Kidney tubule cell (primary cell): ENCODE data around the gene SPATA16.
A peak's percentile ranks its signal among the peaks of the same experiment; 100 is the strongest.
"Not testable (repeated sequence)": the region's sequence is repeated elsewhere in the genome, so short reads cannot be mapped to it uniquely, and the experiment has no call there.

ENCODE experiments used
- DNase-seq: peaks from one replicate; pipeline ENCODE4 v3.0.0-alpha.2; 2018; ENCODE audit warnings: low spot score

SPATA16 gene

DNA sequence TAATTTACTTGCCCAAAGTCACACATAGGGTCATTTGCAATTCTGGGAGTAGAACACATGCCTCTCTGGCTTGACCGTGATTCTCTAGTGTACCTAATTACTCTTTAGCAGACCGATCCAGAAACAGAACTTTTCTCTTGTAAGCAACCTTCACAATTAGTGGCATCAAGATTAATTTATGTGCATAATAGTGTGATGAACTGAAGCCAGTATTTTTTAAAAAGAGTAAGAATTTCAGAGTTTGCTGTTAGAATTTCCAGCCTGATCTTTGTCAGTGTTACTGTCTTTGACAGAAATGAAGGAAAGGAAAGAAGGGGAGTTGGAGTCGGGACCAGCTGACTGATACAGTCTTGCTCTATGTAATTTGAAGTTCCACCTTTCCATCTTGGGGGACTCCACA lies 137.1 kb downstream of the SPATA16 start:
- DNase-seq = no peak

DNA sequence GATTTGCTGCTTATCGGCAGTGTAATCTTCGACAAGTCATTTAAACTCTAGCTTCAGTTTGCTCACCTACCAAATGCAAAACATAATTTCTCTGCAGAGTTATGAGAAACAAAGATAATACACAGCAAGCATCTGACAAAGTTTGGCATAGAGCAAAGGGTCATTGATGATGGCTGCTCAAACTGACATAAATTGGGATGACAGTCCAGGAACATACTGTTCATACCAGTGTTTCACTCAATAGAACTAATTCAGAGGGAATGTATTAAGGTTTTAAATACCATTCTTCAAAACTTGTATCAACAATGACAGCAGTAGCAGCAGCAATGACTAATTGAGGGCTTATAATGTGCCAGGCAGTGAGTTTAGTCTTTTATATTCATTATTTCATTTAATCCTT lies 137.6 kb downstream of the SPATA16 start:
- no peak for DNase-seq

DNA sequence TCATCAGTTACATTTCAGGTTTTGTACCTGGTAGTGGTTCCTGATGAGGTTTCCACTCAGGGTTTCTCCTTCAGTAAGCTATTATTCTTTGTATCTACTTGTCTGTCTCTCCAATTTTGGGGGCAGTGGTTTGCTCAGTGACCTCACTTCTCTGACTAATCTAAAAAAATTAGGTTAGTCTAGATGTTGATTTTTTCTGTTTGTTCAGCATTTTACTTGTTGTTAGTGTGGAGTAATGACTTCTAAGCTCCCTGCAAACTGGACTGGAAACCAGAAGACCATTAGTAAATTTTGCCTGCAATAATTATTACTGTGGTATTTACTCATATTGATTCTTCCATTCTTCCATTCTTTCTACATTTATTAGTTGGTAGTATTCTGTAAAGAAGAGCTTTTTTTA lies 139.4 kb downstream of the SPATA16 start:
- no peak for DNase-seq

DNA sequence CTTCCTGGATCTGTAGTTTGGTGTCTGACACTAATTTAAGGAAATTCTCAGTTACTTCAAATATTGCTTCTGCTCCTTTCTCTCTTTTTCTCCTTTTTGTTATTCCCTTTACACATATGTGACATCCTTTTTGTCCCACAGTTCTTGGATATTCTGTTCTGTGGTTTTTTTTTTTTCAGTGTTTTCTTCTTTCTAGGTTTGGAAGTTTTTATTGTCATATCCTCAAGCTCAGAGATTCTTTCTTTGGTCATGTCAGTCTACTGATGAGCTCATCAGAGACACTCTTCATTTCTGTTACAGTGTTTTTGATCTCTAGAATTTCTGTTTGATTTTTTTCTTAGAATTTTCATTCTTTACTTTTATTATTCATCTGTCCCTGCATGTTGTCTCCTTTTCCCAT lies 140.5 kb downstream of the SPATA16 start:
- DNase-seq = no peak

DNA sequence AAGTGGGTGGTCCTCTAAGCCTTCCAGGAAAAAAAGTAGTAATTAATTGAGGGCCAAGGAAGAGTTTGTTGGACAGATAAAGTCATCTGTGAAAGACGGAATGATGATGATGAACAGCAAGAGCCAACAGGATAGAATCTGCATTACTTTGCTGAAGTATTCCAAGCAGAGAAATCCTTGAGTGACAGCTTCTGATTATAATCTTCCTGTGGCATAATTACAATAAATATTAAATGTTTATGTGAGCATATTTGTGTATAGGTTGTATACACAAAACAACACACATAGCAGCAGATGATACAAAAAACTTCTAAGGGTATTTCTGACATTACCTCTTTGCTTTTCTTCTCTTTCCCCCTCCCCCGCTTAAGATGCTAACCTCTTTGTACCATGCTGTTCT lies 147.6 kb downstream of the SPATA16 start:
- DNase-seq = no peak

DNA sequence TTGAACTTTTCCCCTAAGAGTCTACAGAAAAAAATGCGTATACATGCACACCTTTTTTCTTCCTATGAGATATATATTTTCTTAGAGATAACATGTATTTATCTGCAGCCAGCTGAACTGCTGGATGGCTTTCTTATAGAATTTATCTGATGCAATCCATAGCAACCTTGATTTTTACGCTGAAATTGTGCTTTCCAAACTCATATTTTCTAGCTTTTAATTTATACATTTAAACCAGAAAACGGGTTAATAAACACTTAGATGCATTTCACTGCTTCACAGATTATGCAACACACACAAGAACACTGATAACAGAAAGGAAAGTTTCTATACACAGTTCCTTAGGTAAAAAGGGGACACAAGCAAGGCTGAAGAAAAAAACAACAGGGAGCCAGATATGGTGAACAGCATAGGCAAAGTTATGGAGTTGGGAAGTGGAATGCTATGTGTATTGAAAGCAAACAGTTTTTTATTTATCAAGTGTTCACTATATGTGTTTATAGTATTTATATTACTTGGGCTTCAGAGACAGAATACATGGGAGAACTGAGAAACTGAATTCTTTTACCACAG lies 149.5 kb downstream of the SPATA16 start:
- no peak for DNase-seq

DNA sequence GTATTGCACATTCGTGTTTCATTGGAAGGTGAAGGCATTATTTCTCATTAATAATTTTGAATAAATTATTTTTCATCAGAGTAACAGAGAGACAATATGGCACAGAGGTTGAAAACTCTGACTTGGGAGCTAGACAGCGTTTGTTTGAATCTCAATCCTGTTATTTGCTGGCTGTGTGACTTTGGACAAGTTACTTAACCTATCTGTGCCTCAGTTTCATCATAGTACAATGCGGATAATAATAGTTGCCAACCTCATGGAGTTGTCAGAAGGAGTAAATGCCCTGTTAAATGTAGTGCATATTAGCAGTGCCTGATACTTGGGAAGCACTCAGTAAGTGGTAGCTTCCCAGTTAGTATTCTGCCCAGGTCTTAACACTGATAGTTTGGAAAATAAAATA lies 151.7 kb downstream of the SPATA16 start:
- DNase-seq = no peak

DNA sequence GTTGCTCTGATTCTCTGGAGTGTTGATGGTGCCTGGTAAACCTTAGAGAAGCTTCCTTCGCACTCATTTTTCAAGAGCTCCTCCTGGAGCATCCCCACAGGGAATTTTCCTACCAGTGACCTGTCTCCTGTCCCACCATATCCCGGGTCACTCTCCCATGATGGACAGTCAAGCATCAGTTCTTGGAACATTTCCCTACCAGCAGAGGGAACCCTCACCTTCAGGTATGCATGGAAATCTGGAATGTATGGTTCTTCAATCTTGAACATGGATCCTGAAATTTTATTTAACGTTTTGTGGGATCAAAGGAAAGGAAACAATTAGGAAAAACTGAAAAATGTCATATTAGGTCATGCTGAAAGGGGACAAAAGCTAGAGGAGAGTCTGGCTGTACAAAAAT lies 153.8 kb downstream of the SPATA16 start:
- peak; percentile 22 for DNase-seq

DNA sequence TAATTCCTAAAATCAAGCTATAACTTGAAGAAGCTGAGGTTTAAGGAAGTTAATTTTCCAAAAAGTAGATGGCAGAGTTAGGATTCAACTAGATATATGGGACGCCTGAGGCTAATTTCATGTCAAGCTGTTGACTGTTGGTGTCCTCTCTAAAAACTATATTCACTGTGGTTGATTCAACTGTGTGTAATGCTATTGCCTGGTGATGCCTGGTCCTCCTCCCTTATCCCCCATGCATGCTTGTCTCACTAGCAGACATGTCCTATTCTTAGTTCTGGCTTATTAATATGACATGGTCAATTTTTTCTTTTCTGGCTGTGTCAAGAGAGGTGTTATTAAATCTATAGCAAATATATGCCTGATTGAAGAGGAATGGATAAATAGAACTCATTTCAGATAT lies 156.1 kb downstream of the SPATA16 start:
- DNase-seq = no peak

DNA sequence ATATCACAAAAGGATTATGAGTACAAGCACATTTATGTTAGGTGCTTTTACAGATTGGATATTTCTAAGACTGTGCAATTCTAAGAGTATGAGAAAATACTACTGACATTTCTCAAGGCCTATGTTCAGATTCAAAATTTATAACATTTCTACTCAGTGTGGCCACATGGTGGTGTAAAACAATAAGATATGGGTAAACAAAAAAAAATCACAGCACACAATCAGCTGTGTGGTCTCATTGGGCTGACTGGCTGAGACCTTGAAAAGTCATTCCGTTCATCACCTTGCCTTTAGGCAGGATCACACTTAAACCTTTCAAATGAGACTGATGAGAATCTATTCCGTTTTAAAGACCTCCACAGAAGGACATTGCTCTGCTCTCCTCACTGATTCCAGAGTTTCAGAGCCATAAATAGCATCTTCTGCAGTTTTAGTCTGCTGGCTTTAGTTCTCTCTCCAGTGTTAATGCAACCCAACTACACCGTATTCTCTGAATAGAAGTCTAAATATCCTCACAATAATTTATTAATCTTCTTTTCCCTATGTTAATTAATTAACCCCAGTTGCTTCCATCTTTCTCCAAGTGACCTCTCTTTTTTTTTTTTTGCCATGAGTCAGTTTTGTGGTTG lies 158.2 kb downstream of the SPATA16 start:
- DNase-seq = peak; percentile 2

DNA sequence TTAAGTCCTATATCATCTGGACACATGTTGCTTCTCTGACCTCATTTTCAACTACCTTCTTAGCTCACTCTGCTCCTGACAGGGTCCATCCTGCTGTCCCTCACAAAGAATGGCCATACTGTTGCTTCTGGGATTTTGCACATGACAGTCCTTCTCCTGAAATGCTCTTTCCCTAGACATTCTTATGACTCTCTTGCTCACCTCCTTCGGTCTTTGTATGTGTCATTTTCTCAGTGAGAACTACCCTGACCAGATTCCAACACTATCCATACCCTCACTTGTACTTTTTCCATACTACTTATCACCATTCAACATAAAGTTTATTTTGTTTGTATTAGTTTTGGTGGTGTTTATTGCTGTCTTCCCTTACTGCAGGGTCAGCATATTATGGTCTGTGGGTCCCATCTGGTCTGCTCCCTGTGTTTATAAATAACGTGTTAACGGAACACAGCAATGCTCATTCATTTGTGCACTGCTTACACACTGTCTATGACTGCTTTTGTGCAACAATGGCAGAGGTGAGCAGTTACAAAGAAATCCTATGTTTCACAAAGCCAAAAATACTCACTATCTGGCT lies 159.5 kb downstream of the SPATA16 start:
- DNase-seq = no peak

DNA sequence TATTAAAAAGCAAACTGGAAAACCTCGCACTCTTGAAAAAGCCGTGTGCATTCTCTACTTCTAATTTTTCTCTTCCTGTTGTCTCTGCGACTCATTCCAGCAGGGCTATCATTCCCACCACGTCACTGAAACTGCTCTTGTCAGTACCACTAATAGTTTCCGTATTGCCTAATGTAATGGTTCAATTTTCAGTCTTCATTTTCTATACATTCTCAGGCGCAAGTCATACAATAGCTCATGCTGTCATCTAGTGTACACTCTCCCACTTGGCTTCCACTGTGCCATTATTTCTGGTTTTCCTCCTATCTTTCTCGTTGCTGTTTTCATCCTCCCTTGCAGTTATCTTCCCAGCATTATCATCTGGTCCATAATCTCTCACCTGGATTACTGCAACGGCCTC lies 160.2 kb downstream of the SPATA16 start:
- no peak for DNase-seq

DNA sequence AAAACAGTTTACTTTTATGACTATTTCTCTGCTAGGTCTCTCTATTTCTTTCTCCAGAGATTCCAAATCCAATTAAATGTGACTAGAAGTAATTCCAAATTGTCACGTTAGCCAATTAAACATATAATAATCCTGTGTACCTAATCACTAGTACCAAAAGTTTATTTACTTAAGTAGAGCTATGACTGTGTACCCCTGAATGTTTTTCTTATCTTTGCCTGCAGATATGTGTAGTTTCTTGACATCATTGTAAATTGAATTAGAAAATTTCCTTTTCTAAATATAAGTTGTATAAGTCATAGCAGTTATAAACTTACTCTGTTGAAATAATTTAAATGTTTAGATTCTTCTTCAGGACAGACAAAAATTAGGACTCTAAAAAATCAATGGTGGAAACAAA lies 163.3 kb downstream of the SPATA16 start:
- DNase-seq = no peak

DNA sequence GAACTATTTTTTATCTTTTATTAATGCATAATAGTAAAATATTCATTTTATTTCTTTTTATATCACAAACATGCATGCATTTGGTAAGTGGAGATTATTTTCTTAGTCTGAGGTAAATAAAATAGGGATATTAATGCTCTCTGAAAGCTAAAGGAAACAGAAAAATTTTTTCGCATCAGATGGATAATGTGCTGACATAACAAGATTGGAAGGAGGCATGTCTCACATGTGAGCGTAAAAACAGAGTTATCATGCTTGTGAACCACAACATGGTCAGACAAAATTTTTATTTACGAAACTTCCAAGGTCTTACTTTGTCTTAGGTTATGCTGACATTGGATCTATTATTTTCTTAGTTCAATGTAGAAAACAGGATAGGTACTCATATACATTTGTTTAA lies 166.1 kb downstream of the SPATA16 start:
- DNase-seq = no peak

DNA sequence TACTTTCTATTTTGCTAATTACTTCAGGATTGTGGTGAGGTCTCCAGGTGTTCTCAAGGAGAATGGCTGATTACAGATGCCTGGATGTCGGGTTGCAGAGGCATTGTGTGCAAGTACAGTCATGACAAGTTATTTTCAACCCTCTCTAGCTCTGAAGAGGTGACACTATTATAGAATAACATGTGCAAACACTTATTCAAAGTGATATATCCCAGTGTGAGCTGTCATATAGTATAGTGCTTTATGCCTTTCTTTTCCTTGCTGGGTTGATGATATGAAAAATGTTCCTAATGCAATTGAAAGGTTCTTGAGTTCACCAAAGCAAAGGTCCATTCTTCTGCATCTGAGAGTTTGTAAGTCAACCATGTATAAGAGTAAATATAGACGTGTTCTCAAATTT lies 167.2 kb downstream of the SPATA16 start:
- no peak for DNase-seq

DNA sequence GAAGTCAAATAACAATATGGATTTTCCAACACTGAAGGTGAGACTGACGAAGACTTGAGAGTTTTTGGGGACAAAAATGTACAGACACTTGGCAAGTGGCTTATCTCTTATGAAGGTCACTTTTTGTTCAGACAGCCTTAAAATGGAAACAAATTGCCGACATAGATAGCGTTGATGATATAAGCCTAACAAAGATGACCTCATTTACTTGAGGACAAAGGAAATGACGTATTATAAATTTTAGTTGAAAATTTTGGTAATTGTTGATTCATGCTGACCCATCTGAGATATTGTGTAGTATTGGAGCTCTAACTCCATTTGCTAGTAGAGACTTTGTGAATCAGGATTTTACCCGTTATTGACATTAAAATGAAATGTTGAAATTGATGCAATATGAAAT lies 168.3 kb downstream of the SPATA16 start:
- DNase-seq = no peak

DNA sequence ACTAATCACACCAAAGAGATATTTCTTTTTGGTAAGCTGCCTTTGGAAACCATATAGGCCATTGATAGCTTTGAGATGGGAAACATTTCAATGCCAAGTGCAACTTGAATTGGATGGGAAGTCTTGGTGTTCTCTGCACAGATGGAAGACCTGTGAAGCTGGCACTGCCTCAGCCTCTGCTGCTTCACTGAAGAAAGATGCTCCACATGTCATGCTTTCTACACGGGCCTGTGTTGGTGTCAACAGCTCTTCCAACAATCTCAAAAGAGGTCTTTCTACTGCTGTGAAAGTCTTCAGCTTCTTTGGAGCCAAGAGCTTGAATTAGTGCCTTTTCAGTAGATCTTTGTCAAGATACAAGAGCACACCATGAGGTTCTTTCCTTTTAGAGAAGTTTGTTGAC lies 169.0 kb downstream of the SPATA16 start:
- no peak for DNase-seq

DNA sequence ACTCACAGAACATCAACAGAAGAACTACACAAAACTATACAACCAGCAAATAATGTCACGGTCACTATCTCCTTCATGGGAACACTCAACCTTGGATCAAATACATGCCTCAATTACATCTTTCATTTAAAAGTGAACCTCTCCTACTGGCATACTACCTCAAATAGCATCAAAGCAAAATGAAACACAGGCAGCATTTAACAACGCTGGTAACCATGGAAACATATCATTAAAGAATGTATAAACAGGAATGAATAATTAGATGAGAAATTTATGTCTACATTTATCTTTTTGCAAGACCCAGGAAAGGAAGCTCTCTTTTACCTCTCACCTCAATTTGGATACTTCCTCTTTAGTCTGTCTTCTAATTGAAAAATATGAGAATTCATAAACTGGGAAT lies 172.4 kb downstream of the SPATA16 start:
- no peak for DNase-seq

DNA sequence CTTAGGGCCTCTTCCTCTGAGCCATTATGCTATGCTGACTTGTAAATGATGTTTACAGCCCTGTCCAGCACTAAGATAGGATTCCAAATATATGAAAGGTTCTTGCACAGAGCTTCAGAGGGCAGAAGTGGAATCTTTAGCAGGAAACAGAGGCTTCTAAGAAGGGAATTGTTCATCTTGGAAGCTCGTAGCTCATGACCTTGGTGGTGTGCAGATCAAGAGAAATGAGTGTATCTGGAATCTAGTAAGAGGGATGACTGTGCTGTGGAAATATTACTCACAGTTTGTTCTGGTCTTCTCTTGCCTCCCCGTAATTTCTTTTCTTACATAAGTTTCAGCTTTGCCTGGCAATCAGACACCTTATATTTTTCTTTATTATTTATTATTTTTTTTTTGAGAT lies 175.8 kb downstream of the SPATA16 start:
- DNase-seq = no peak

DNA sequence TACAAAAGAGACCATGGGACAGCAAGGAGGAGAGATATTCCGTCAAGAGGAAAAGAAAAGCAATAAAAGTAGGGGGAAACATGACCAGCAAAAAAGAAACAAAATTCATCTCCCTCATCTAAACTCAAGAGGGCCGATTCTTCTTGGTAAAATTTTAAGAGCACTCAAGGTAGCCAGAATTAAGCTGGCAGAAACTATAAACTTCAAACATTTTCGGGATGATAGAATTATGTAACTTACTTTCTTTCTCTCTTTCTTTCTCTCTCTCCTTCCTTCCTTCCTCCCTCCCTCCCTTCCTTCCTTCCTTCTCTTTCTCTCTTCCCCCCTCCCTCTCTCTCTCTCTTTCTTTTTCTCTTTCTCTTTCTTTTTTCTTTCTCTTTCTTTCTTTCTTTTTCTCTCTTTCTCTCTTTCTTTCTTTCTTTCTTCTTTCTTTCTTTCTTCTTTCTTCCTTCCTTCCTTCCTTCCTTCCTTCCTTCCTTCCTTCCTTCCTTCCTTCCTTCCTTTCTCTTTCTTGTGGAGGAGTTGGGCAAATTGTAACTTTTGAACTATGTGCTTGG lies 180.3 kb downstream of the SPATA16 start:
- DNase-seq = not testable (repeated sequence)

DNA sequence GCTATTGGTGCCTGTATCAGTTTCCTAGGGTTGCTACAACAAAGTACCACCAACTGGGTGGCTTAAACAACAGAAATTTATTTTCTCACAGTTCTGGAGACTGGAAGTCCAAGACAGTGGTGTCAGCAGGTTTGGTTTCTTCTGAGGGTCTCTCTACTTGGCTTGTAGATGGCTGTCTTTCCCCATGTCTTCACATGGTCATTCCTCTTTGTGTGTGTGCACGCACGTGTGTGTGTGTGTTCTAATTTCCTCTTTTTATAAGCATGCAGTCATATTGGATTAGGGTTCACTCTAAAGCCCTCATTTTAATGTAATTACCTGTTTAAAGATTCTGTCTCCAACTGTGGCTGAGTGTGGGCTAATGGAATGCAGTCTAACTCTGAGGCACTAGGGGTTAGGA lies 182.5 kb downstream of the SPATA16 start:
- no peak for DNase-seq

DNA sequence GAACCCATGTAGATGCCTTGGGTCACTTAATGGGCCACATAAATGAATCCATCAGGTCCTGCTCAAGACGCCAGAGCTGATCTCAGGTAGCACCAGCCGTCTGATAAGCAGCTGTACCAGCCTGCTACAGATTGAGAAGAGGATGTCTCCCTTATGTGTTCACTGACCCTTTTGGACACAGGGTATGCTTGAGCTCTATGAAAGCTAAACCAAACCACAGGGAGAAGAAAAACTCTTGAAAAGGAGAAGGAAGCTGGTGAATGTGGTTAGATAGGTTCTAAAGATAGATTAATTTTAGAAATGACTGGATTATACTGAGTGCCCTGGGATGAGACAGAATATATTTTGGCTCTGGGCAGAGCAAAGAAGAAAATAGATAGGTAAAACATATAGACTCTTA lies 187.5 kb downstream of the SPATA16 start:
- no peak for DNase-seq

DNA sequence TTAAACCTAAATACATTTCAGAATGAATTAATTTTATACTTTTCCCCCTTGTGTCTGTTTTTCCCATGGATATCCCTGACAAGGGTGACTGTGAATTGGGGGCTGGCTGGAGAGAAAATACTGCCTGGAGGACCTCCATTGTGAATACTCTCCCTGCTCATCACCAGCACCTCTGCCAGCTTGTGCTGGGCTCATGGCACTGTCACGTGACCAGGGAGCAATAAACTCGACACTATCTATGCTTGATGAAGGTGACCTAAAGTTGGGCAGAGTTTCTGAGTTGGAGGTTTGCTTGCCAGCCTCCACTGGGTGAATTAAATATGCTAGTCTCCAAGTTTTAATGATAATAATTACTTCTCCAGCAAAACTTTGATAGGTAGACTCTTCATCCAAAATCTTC lies 189.5 kb downstream of the SPATA16 start:
- no peak for DNase-seq

DNA sequence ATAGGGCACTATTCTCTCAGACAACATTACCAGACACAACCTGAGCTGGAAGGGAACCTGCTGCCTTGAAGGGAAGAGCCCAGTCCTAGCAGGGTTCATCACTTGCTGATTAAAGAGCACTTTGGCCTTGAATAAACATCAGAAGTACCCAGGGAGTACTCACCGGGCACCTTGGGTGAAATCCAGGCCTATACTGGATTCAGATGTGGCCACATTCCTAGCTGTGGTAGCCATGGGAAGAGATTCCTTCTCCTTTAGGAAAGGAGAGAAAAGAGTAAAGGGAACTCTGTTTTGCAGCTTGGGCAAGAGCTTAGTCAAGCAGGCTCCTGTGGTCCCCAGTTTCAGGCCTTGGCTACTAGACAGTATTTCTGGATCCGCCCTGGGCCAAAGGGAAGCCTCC lies 195.0 kb downstream of the SPATA16 start:
- DNase-seq = no peak
